CD4-positive, alpha-beta T cell (primary cell): ENCODE data around the gene SRP54. TPM values are rescaled to one million over a fixed set of nuclear protein-coding genes. Genes with fewer than 3 reads are reported as not detected.

Experiments used
- ATAC-seq: fragments of 200-7000 bp; cut with Tn5 transposase; one replicate; pipeline ENCODE4 v1.10.0; 2022; ENCODE audit warnings: mild to moderate bottlenecking; ENCODE audit not compliant: poor library complexity
- CTCF ChIA-PET: fragments of 350-600 bp; sonication (Branson Sonifier 250); formaldehyde crosslinking; loops from one replicate; lab custom pipeline; 2021; ENCODE audit warnings: antibody characterized with exemption, inconsistent platforms; lab: Charles Lee
- POLR2A ChIA-PET: fragments of 350-600 bp; sonication (Branson Sonifier 250); formaldehyde crosslinking; loops from one replicate; lab custom pipeline; 2021; ENCODE audit warnings: antibody characterized with exemption, inconsistent platforms; lab: Charles Lee
- DNase-seq, 14 experiments: peaks; one replicate each; pipeline ENCODE4 v3.0.0-alpha.2; 2013 to 2020; ENCODE audit warnings: mixed read lengths in 2 of 14
- H3K27ac ChIP-seq, 2 donors: one replicate each; pipeline versions ENCODE4 v1.5.1 to v1.7.0; 2013; ENCODE audit warnings: low read length in 2 of 2, low read depth in 1 of 2, mild to moderate bottlenecking in 1 of 2
- H3K27me3 ChIP-seq, 2 experiments: 1 replicate in 1 of 2; 2 replicates in 1 of 2; pipeline versions ENCODE4 v1.6.1 to v1.7.0; 2013; ENCODE audit warnings: low read length in 2 of 2, control low read depth in 1 of 2, mild to moderate bottlenecking in 1 of 2, moderate library complexity in 1 of 2; ENCODE audit not compliant: insufficient read depth in 2 of 2, control insufficient read depth in 1 of 2
- H3K36me3 ChIP-seq: one replicate; pipeline ENCODE4 v1.6.1; 2013; ENCODE audit warnings: low read length, control low read depth; ENCODE audit not compliant: insufficient read depth
- H3K4me1 ChIP-seq: one replicate; pipeline ENCODE4 v1.6.1; 2013; ENCODE audit warnings: low read length, control low read depth; ENCODE audit not compliant: insufficient read depth
- H3K4me3 ChIP-seq: one replicate; pipeline ENCODE4 v1.5.1; 2013; ENCODE audit warnings: mild to moderate bottlenecking, low read length, moderate library complexity
- H3K9me3 ChIP-seq, 2 experiments: 1 replicate in 1 of 2; 2 replicates in 1 of 2; pipeline versions ENCODE4 v1.6.1 to v1.7.0; 2013; ENCODE audit warnings: low read length in 2 of 2, mild to moderate bottlenecking in 2 of 2, control low read depth in 1 of 2, moderate library complexity in 1 of 2; ENCODE audit not compliant: control insufficient read depth in 1 of 2, insufficient read depth in 1 of 2
- H3K27ac Mint-ChIP-seq: one replicate; pipeline ENCODE4 v1.8.0; 2020; ENCODE audit warnings: mixed read lengths
- H3K27me3 Mint-ChIP-seq: one replicate; pipeline ENCODE4 v1.8.0; 2021; ENCODE audit warnings: mixed read lengths
- H3K36me3 Mint-ChIP-seq: one replicate; pipeline ENCODE4 v1.8.0; 2021; ENCODE audit warnings: low read depth, mixed read lengths
- H3K4me1 Mint-ChIP-seq: one replicate; pipeline ENCODE4 v1.8.0; 2021; ENCODE audit warnings: low read depth, mixed read lengths
- H3K4me3 Mint-ChIP-seq: one replicate; pipeline ENCODE4 v1.8.0; 2020; ENCODE audit warnings: mild to moderate bottlenecking, mixed read lengths
- H3K9me3 Mint-ChIP-seq: one replicate; pipeline ENCODE4 v1.8.0; 2020; ENCODE audit warnings: mixed read lengths
- intact Hi-C, 2 experiments: fragments of 100-400 bp; cut with DNase I in 1 of 2; cut with micrococcal nuclease in 1 of 2; formaldehyde crosslinking; loops; one replicate each; pipeline versions ENCODE4 v1.15.1 to v1.9.0; 2023 to 2025; cut with DNase I, micrococcal nuclease
- polyA plus RNA-seq, 2 donors: library from polyadenylated mRNA; unstranded; fragments of 120-200 nt; gene quantifications; one replicate each; pipeline ENCODE4 v1.2.1, GENCODE V29; 2013
- total RNA-seq, 174 experiments: library from RNA in 2 of 174; stranded (reverse) in 2 of 174; gene quantifications; one replicate each; pipeline ENCODE4 v1.2.3 and lab custom pipeline; 2021 to 2026
- TF ChIP-seq, protein P1 (sequence below): fragments of 200-600 bp; IDR thresholded peaks from one replicate; pipeline ENCODE4 v1.8.0; 2022; ENCODE audit warnings: antibody characterized with exemption, mild to moderate bottlenecking

SRP54 gene
- total RNA-seq = 10 to 100 TPM; 30.3 to 32.7 TPM
- polyA plus RNA-seq (2013, experiment 1 of 2) = 46.7 TPM
- 54.2 TPM for polyA plus RNA-seq (2013, experiment 2 of 2)
- total RNA-seq (lab: John Stamatoyannopoulos, UW) = 36.5 to 179 (median 82.7) reads per million in 172 experiments

DNA sequence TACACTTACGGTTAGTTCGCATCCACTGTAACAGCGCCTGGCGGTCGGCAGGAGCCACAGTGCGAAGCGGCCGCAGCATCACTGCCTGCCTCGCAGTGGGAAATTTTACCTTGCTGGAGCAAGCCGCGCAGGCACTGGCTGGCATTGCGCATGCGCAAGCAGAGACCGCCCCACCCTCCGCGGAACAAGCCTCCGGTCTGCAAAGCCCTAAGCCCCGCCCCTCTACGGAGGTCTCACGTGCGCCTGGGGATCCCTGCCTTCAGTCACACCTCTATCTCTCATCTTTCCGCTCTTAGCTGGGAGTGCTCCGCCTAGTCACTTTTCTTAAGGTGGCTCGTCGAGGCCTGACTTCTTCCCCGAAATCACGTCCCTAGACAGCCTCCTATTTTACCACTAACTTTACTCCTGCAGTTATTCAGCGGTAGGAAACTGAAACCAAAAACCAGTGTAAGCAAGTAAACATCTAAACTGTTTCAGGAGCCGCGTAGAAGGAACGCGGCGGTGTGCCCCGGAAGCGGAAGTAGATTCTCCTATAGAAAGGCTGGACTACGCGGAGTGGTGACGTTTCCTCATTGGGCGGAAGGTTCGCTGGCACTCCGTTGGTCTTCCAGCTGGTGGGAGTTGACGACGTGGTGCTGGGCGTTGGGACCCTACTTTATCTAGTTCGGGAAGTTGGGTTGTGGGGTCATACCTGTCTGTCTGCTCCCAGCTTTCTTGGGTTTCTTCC is at the start of gene SRP54:
Gene SRP54 (plus strand): TSS at position 572 of the 727 bp plus-strand sequence. CDS start 13,718 bp downstream, outside the sequence.
- TF ChIP-seq, protein P1, sequence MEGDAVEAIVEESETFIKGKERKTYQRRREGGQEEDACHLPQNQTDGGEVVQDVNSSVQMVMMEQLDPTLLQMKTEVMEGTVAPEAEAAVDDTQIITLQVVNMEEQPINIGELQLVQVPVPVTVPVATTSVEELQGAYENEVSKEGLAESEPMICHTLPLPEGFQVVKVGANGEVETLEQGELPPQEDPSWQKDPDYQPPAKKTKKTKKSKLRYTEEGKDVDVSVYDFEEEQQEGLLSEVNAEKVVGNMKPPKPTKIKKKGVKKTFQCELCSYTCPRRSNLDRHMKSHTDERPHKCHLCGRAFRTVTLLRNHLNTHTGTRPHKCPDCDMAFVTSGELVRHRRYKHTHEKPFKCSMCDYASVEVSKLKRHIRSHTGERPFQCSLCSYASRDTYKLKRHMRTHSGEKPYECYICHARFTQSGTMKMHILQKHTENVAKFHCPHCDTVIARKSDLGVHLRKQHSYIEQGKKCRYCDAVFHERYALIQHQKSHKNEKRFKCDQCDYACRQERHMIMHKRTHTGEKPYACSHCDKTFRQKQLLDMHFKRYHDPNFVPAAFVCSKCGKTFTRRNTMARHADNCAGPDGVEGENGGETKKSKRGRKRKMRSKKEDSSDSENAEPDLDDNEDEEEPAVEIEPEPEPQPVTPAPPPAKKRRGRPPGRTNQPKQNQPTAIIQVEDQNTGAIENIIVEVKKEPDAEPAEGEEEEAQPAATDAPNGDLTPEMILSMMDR = no peak
- Histone ChIP-seq H3K36me3 (peaks cover 3% of the 10 kb centered on the region), H3K4me3 (peak within 1 kb of the TSS; percentile 81), H3K4me1 (peaks cover 38% of the 10 kb centered on the region), H3K27ac (peak within 1 kb of the TSS; percentile 96 to 99), H3K27me3 (no peaks in the 10 kb centered on the region), H3K9me3 (no peaks in the 10 kb centered on the region)
- ChIA-PET POLR2A (interaction anchor here (0.6 to 6.0 kb wide), 40 partner anchors 9 to 1338 kb away, joined by 3 to 172 read pairs (median 4); partner anchors contain the start of genes BAZ1A, CFL2, FAM177A1 and MBIP), CTCF (interaction anchor here (0.5 to 2.9 kb wide), 9 partner anchors 7 to 429 kb away, joined by 3 to 9 read pairs (median 4); partner anchors contain the start of gene FAM177A1)
- H3K9me3 Mint-ChIP-seq = no peaks in the 10 kb centered on the region
- peaks cover 14% of the 10 kb centered on the region for H3K4me1 Mint-ChIP-seq
- no peak within 1 kb of the TSS for H3K27ac Mint-ChIP-seq
- H3K27me3 Mint-ChIP-seq = no peaks in the 10 kb centered on the region
- ATAC-seq (peak; percentile 93), DNase-seq (peak; percentile 98 to 100 (median 100))
- intact Hi-C loops = loop anchor here (1.0 to 5.0 kb wide), 12 partner anchors 51 to 845 kb away; partner anchors contain the start of genes FAM177A1 (in 2 of the 2), NFKBIA (in 2 of the 2), PRORP (in 2 of the 2) and BAZ1A (in 1 of the 2)
- no peak within 1 kb of the TSS for H3K4me3 Mint-ChIP-seq
- peaks cover 6% of the 10 kb centered on the region for H3K36me3 Mint-ChIP-seq

DNA sequence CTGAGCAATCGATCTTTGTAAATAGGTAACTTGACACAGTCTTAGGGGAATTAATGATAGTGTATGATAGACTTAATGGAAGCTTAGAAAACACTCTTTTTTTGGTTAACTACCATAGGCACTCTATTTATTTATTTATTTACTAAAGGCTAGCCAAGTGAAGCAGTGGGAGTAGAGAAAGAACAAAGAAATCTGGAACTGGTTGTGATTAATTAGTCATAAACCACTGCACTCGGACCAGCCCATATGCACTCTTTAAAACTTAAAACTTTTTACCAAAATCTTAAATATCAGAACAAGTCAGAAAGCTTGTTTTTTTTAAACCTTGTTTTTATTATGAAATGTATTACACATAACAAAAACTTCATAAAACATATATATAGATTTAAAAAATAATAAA is 49.5 kb upstream of the SRP54 start:
- Mint-ChIP-seq H3K36me3 (peaks cover 11% of the 10 kb centered on the region), H3K9me3 (no peaks in the 10 kb centered on the region), H3K27ac (peak overlapping the region; percentile 70), H3K4me1 (peaks cover 32% of the 10 kb centered on the region), H3K4me3 (no peak overlapping the region), H3K27me3 (no peaks in the 10 kb centered on the region)
- Histone ChIP-seq H3K9me3 (no peaks in the 10 kb centered on the region), H3K27me3 (no peaks in the 10 kb centered on the region), H3K36me3 (no peaks in the 10 kb centered on the region), H3K4me1 (peaks cover 24% of the 10 kb centered on the region), H3K27ac (no peak overlapping the region), H3K4me3 (no peak overlapping the region)
- DNase-seq = no peak
- intact Hi-C loops = loop anchor here in 1 of 2 experiments (5.0 kb wide), 1 partner anchor 61 kb away; no protein-coding TSS in a partner anchor
- POLR2A ChIA-PET = interaction anchor here (0.8 to 4.7 kb wide), 3 partner anchors 49 to 63 kb away, joined by 4 to 23 read pairs (median 4); partner anchors contain the start of gene SRP54
- CTCF ChIA-PET = no interaction called here
- ATAC-seq = no peak
- TF ChIP-seq, protein P1 = no peak

DNA sequence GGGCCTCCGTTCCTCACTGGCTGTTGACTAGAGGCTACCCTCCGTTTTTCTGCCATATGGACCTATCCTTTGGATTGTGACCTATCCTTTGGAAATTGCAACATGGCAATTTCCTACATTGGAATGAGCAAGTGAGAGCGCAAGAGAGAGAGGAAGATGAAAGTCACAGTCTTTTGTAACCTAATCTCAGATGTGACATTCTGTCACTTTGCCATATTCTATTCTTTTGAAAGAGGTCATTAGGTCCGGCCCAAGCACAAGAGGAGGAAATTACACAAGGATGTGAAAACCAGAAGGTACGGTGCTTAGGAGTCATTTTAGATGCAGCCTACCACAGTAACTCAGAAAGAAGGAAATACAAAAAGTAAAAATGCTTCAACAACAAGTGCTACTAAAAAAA is 47.3 kb upstream of the SRP54 start:
- H3K4me1 Mint-ChIP-seq = peaks cover 17% of the 10 kb centered on the region
- TF ChIP-seq, protein P1 = no peak
- no peaks in the 10 kb centered on the region for H3K9me3 ChIP-seq
- ChIA-PET CTCF (no interaction called here), POLR2A (interaction anchor here (0.6 to 4.7 kb wide), 2 partner anchors 11 to 47 kb away, joined by 3 to 23 read pairs; partner anchors contain the start of gene SRP54)
- H3K36me3 Mint-ChIP-seq = peaks cover 19% of the 10 kb centered on the region
- no peaks in the 10 kb centered on the region for H3K36me3 ChIP-seq
- peak overlapping the region; percentile 62 for H3K27ac Mint-ChIP-seq
- intact Hi-C loops = loop anchor here in 1 of 2 experiments (2.0 kb wide), 1 partner anchor 45 kb away; no protein-coding TSS in a partner anchor
- DNase-seq (peak in 1 of 14 experiments; percentile 18), ATAC-seq (no peak)
- H3K4me3 Mint-ChIP-seq = no peak overlapping the region
- H3K27me3 Mint-ChIP-seq = no peaks in the 10 kb centered on the region
- H3K9me3 Mint-ChIP-seq = no peaks in the 10 kb centered on the region
- no peak overlapping the region for H3K27ac ChIP-seq
- no peaks in the 10 kb centered on the region for H3K27me3 ChIP-seq
- H3K4me3 ChIP-seq = no peak overlapping the region
- peaks cover 6% of the 10 kb centered on the region for H3K4me1 ChIP-seq
